AG09309 (cell line): Measurements from ENCODE around the gene TPO.
"Not testable (repeated sequence)": the region's sequence is repeated elsewhere in the genome, so short reads cannot be mapped to it uniquely, and the experiment has no call there.

Source experiments
- DNase-seq: peaks from one replicate; pipeline ENCODE4 v3.0.0-alpha.2; 2010; ENCODE audit warnings: low read depth
- H3K4me3 ChIP-seq: 2 replicates; pipeline ENCODE4 v1.5.1; 2011; ENCODE audit warnings: mild to moderate bottlenecking, low read depth, low read length, moderate library complexity; ENCODE audit not compliant: control insufficient read depth
- CTCF ChIP-seq: IDR thresholded peaks from 2 replicates; pipeline ENCODE4 v1.5.1; 2011; ENCODE audit warnings: mild to moderate bottlenecking, low read depth, low read length, inconsistent platforms; ENCODE audit not compliant: insufficient read depth, control insufficient read depth; ENCODE audit errors: missing control alignments

TPO gene

GRCh38 chr2:1374287-1374686 lies 39.0 kb upstream of the TPO start:
- no peak for TF ChIP-seq CTCF

DNA sequence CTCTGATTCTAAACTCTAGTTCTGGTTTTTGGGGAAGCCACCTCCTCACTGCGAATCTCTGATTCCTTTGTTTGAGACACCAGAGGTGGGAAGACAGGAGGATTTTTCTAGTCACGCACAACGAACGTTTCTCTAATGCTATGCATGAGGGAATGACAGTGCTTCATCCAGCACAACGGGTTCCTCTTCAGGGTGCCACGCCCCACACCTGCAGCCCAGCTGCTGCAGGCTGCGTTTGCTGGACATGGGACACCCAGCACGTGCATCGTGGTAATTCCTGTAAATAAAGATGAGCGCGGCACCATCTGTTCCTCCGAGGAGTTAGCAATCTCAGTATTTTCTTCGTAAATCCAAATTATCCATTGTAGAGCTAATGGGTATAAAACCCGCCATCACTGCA lies 37.5 kb upstream of the TPO start:
- H3K4me3 ChIP-seq = no peak overlapping the region
- DNase-seq = no peak
- TF ChIP-seq CTCF = no peak

More at GRCh38 chr2:1374287-1374686, 39.0 kb upstream of the TPO start:
- DNase-seq = no peak
- H3K4me3 ChIP-seq = no peak overlapping the region

DNA sequence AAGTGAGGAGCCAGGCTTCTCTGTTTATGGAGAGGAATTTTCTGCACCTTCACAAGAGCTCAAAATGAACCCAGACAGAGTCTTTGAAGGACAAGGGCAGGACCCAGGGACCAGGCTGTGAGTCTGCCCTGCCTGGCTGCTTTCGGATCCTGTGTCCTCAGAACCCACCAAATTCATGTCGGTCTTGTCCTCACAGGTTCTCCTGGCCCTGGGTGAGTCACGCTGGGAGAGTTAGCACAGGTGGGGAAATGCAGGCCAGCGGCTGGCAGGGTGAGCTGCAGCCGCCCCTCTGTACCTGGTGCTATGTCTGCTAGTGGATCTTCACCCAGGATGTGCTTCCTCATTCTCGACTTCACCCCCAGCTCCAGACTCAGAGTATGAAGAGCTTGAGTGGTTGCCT lies 35.8 kb upstream of the TPO start:
- no peak for TF ChIP-seq CTCF
- H3K4me3 ChIP-seq = no peak overlapping the region
- DNase-seq = no peak

GRCh38 chr2:1378456-1379150 lies 34.7 kb upstream of the TPO start:
- no peak overlapping the region for H3K4me3 ChIP-seq
- TF ChIP-seq CTCF = no peak
- DNase-seq = no peak

DNA sequence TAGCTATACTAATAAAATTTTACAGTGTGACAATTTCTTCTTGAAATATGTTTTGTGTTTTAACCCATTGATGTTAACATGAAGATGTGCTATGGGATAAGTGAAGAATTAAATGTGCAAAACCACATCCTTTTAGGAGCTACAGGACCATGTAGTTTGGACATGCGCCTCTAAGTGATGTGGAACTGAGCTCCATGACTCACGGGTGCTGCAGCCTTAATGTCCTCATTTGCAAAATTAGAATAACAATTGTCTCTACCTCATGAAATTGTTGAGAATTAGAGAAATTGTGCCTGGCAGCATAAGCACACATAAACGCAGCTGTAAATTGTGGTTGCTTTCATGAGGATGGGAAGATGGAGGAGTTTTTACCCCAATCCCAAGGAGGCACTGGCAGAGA lies 31.6 kb upstream of the TPO start:
- no peak for TF ChIP-seq CTCF
- no peak overlapping the region for H3K4me3 ChIP-seq
- DNase-seq = no peak

- not testable (repeated sequence) for H3K4me3 ChIP-seq, DNase-seq
These were observed 25.1 kb upstream of the TPO start for GRCh38 chr2:1387954-1388725.

GRCh38 chr2:1390118-1390517 lies 23.1 kb upstream of the TPO start:
- DNase-seq, H3K4me3 ChIP-seq: not testable (repeated sequence)

GRCh38 chr2:1393321-1393720 lies 19.9 kb upstream of the TPO start:
- no peak for DNase-seq
- no peak overlapping the region for H3K4me3 ChIP-seq
- no peak for TF ChIP-seq CTCF
